Glomerular visceral epithelial cell (primary cell): ENCODE data around the gene FNIP2.

Source experiments
- DNase-seq: peaks from one replicate; pipeline ENCODE4 v3.0.0-alpha.2; 2016; ENCODE audit errors: extremely low spot score

FNIP2 gene

DNA sequence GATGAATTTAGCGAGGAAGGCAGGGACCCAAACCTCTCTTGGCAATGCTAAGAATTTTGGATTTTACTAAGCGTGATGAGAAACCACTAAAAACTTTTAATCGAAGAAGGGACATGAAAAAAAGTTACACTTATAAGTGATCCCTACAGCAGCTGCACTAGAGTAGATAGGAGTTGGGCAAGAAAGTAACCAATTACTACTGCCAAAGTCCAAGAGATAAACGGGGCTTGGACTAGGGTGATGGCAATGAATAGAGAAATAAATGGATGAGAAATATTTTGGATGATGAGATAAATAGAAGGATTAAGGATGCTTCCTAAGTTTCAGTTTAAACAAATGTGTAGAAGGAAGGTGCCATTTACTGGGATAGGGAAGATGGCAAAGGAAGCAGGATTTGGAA lies 6.3 kb upstream of the FNIP2 start:
- no peak for DNase-seq

DNA sequence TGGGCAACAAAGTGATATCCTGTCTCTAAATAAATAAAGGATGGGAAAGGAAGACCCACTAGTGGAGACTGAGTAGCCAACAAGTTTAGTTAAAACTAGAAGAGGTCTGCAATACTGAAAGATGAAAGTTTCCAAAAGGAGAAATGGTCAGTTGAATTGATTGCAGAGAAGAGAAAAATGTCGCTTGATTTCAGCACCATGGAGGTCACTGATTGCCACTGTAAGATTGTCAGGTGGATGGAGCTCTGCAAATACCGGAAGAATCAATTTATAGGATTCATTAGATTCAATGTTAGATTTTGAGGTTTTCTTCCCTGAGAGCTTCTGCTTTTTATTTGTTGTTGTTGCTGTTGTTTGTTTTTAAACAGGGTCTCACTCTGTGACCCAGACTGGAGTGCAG lies 5.4 kb upstream of the FNIP2 start:
- DNase-seq, result no peak

DNA sequence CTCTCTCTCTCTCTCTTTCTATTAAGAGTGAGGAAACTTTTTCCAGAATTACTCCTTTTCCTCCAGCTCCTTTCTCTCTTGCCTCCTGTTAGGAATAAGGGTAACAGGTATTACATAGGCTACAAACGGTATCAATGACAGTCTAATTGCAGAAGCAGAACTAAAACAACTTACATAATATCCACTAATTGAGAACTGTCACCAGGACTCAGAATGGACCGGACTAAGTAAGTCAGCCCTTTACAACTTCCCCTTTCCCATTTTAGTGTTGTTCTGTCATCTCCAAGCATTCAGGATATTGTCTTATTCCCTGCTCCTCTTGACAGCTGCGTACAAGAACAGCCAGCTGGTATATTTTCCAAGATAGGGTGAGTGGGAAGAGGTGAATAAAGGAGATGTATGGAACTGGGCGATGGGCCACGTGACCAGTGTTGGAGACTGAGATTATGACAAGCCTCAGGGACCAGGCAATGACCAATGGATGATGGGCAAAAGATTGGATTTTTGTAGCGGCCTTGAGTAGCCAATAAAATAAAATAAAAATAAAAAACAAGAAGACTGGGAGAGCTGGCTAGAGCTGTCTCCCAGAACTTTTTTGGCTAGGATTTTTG lies 2.3 kb upstream of the FNIP2 start:
- no peak for DNase-seq

DNA sequence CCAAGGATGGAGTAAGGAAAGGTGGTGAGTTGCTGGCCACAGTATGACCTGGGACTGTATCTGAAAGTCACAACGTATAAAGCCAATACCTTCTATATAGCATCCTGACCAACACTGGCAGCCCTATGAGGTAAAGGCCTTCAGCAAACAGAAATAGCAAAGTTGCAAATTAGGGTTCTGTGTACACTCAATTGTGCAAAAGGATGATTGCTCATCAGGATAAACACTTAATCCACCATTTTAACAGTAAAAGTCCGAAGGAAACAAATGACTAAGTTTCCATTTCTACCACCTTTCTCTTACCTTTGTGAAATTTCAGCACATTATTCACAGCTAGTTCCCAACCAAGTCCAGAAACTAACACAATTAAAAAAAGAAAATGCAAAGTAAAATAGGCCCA lies 1.4 kb upstream of the FNIP2 start:
- DNase-seq, result no peak

DNA sequence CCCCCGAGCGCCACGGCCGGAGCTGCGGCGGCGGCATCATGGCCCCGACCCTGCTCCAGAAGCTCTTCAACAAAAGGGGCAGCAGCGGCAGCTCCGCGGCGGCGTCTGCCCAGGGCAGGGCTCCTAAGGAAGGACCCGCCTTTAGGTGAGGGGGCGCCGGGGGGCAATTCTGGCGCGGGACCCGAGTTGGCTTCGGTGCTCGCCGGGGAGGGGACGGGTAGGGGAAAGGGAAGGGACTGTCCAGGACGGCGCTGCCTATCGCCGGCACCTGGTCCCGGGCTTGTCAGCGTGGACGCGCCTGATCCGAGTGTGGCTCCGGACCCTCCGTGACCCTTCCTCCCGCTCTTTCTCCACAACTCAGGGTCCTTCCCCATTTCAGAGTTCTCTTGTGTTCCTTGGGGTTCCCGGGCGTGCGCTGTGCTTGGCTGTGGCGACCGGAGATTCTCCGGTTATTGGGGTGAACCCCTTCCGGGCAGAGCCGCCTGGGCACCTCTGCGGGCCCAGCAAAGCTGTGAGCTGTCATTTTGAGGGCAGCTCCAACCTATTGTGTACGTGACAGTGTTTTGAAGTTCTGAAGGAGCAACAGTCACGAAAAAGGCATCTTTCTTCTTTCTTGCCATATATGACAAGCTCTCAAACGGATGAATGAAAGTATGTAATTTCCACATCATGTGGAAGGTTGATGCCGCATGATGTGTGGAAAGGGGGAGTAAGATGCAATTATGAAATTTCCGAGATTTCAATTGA lies 522 bp downstream of the FNIP2 start:
- DNase-seq, result peak; percentile 23

DNA sequence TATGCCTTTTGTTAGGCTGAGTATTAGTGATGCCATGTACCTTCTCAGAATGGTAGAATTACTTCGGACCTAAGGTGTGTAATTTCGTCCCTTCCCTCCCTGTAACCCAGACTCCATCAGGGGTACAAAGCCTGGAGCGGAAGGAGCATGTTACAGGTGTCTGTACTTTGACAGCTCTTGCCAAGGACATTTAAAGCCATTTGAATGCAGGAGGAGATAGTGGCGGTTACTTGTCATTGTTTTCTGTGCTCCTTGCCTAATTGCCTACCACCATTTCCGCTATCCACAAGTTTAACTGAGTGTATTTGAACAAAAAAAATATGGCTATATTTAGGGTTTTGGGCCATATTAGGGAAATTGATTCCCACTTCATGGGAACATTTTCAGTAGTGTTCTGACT lies 1.8 kb downstream of the FNIP2 start:
- DNase-seq, result no peak

DNA sequence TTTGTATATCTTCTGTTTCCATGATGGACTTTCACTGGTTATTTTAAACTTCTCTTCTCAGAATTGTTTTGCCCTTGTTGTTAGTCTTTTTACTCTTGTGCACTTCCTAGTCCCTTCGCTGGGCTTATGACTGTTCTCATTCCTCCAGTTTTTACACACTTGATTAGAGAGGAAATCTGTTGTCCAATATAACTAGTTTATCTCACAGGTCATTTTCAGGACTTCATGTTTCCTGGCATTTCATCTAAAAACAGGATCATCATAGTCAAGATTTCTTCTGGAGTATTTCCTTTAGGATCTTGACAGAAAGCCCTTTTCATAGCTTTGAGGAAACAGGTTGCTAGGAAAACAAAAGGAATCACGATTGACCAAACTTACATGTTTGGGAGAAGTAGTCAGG lies 3.0 kb downstream of the FNIP2 start:
- no peak for DNase-seq

DNA sequence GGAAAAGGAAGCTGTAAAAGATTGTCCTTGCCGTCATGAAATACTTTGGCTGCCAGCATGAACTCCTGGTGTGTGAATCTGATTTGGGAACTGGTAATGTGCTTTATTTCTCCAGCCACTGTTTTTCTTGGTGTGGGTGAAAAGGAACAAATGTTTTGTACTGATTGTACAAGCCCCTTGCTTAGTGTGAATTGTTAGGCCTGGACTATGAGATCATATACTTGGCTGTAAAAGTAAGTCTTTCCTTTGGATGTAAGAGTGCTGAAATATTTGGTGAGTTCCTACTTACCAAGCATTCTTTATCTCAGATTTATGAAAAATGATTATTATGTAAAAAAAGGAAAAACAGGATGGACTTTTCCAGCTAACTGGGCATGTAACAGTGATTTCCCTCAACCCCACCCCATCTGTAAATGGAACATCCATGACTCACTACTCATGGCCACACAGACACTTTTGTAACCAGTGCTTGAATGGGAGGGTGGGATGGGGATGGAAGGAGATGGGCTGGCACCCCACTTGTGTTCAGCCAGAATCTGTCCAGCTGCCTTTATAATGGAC lies 6.3 kb downstream of the FNIP2 start:
- DNase-seq, result peak; percentile 38

DNA sequence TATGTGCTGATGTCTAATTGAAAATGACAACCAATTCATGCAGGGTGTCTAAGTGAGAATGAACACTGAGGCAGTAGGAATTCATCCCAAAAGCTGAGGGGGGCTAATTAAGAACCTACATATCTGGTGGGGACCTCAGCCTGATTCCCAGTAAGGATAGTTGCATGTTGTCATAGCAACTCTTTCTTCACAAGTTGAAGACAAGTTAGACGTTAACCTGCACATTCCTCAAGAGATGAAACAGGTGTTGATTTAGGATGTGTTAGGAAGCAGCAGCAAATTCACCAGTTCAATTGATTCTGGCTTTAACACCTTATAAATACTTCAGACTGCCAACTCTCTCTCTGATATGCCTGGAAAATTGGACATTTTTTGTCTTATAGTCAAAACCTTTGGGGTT lies 7.3 kb downstream of the FNIP2 start:
- DNase-seq, result no peak

DNA sequence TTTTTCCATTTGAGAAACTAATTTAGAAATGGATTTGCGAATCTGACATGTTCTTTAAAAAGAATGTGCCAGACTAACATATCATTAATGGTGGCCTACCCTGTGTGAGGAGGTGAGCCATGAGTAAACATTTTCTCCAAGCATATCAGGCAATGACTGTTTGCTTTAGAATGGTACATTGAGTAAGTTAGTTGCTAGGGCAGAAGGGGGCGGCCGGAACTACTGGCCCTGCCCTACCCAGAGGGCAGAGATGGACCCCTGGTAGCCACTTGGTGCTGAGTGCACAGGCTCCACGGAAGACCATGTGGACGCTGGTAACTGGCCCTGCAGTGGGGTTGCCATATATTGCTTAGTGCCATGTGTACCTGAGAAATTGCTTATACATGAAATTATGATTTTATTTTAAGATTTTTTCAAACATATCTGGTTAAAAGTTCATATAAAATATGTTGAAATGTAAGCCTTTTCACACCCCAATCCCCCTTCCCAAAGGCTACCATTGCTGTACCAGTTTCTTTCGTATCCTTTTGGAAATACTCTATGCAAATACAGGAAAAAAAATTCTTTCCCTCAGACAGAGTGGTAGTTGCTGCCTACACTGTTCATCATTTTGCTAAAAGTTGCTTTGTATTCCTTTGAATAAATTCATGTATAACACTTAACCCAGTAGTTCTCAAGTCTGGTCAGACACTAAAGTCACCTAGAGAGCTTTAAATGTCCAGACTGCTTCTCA lies 8.8 kb downstream of the FNIP2 start:
- DNase-seq, result no peak

DNA sequence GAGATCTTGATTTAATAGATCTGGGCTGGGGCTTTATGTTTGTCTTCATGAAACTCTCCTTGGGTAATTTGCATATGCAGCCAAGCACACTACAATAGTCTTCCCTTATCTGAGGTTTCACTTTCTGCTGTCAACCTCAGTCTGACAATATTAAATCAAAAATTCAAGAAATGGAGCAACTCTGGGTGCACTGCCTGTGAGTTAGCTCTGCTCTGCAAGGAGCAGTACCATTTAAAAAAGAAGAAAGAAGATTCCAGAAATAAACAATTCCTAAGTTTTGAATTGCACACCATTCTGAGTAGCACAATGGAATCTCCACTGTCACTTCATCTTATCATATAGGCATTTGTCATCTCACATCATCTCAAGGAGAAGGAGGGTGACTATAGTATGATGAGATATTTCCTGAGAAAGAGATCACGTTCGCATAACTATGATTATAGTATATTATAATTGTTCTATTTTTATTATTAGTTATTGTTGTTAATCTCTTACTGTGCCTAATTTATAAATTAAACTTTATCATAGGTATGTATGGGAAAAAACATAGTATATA lies 9.4 kb downstream of the FNIP2 start:
- no peak for DNase-seq

DNA sequence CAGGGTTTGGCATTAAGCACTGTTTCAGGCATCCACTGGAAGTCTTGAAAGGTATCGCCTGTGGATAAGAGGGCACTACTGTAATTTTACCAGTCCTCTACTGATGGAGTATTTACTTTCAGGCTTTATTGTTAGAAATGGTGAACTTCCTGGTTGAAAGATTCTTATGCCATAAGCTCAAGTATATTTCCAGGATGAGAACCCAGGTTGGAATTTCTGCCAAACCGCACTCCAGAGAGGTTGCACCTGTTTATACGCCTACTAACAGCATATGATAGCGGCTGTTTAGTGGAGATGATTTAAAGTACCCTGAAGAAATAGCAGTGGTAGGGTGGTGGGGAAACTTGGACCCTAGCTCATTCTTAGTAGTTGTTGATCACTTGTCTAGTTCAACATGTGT lies 9.9 kb downstream of the FNIP2 start:
- DNase-seq, result no peak

DNA sequence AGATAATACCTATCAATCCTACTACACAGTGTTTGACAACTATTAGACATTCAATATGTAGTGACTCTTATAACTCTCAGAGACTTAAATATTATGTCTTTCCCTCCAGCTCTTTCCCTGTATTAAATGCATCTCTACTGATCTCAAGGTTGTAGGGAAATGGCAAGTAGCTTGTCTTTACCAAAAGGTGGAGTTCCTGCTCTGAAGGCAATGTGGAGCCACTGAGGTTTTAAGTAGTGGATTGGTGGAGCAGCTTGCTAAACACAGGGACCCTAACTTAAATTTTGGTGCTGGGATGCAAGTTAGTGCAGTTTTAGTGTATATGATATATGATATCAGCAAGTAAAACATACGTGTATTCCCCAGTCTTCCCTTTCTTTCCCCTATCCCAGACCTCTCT lies 13.1 kb downstream of the FNIP2 start:
- DNase-seq, result no peak

DNA sequence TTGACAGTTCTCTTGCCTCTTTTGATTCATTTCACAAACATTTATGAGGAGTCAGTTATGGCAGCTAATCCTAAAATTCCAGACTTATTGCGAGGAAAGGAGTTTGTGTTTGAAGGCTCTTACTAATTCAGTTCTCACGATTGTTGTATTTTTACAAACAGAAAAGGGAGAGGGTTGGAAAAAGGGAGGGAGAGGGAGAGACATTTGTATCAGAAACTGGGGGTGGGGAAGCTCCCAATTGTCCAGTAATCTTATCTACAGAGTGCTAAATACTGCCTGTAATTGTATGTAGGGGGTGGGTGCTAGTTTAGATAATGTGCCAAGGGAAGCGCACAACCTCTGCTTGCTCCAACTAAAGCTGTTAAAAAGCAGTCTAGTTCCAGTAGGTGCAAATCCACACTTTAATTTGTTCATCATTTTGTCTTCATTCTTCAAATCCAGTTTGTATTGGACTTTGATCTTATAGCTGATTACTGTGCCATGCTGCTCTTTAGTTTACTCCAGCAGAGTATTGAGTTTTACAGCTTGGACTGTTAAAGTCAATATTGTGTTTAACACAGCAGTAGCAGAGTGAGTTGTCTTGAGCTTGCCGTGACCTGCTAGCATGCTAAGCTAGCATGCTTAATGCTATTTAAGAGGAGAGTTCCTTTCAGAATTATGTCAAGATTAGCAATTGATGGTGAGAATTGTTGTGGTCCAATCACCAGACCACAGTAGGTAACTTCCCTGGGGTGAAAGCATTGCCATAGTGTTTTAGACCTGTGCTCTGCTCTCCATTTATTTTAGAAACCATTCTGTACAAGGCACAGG lies 13.9 kb downstream of the FNIP2 start:
- DNase-seq, result no peak

DNA sequence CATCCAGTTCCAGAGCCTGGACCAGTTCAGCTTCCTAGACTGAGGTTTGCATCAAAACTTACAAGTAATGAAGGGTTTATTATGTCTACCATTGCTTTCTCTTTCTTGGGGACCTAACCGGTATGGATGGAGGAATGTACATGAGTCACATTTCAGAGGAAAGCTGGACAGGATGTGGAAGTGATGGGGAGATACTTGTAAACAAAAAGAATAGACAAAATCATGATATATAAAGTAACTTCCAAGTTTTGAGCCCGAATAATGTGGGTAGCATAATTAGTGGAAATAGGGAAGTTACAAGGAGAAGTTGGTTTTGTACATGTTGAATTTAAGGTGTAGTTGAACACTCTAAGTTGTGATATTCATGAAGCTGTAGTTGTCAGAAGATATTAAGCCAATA lies 15.0 kb downstream of the FNIP2 start:
- DNase-seq, result peak; percentile 24

DNA sequence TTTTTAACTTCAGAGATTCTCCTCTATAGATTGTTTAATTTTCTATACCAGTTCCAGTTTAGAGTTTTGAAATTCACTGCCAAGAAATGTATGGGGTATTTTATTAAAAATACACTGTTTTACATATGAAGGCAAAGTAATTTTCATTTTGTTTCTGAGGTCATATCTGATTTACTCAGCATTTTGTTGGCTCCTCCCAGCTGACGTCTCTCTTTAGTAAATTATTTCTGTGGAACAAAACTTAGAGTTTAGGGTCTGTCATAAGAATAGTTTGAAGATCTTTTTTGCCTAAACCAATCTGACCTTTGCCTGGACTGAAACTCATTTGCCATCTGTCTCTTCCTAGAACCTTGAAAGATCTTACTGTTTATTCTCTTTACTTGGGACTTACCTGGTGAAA lies 16.9 kb downstream of the FNIP2 start:
- no peak for DNase-seq

DNA sequence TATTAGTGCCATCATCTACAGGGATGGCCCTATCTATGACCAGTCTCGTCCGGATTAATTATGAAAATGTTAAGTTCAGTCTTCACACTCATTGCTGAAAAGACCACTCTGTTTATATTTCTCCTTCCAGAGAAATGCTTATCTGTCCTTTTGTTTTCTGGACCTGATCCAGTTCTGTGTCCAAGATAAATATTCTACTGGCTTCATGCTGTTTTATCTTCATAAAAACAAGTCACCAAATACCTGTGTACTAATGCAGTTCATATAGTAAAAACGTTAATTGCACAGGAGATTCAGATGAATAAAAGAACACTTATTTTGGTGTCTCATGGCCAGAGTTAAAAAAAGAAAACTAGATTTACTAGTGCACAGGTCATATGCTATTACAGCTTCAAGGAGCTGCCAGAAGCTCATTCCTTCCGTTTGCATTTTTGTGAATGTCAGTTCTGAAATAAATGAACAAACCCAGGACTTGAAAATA lies 17.3 kb downstream of the FNIP2 start:
- no peak for DNase-seq

DNA sequence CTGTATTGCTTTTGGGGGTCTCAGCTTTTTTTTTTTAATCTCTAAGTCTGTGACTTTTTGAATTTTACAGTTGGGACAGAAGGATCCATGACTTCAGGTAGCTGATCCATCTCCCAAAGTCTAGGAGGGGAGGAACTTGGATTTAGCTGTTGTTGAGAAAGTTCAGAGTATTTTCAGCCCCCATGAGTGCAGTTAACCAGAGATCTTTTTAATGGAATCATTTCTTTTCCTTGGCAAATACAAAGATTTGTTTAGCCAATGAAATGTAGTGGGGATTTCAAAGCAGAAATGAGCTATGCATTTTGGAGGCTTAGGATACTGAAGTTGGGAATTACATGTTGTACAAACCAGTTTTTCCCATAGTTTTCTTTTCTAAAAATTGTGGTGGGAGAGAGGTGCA lies 18.1 kb downstream of the FNIP2 start:
- DNase-seq, result no peak

DNA sequence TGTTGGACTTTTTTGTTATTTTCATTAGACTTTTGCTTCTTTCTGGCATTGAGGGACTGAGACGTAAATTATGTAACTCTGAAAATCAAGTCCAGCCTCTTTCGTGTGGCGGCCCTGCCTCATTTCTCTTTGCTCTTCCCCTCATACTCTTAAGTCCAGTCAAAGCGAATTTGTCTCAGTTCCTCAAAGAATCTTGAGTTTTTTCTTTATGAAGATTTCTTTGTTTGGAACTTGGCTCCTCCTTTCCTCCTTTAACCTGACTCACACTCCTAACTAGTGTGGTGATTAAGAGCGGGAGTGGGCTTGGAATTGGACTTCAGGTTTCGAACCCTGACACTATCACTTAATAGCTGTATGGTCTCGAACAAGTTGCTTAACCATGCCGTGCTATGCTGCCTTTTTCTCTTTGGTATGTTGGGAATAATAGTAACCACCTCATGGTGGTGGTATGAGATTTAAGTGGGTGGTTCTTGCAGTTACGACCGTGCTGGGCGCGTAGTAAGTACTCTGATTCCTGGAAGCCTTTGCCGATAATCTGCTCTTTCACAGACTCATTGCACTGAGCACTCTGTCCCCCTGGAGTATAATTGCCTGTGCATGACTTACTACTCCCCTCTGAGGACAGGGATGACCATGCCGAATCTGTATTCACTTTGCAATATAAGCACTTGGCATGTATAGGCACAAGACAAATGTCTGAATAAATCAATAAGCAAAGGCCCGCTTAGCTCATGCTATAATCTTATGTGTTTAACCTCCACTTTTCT lies 19.1 kb downstream of the FNIP2 start:
- no peak for DNase-seq

DNA sequence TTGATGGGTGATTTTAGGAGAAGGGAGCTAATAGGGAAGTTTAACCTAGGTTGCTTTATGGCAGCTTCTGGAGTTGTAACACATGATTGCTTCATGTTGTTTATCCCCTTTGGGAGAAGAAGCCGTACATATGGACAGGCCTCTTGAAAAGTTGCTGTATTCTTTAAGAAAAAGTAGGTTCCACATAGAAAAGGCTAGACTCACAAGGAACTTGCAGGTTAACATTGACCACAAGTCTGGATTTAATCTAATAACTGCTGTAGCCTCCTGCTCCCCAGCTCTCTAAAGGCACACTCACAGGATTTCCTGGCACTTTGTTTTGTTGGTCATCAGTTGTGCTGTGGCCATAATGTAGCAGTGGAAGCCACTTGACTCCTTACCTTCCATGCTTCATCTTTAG lies 19.7 kb downstream of the FNIP2 start:
- DNase-seq, result no peak

DNA sequence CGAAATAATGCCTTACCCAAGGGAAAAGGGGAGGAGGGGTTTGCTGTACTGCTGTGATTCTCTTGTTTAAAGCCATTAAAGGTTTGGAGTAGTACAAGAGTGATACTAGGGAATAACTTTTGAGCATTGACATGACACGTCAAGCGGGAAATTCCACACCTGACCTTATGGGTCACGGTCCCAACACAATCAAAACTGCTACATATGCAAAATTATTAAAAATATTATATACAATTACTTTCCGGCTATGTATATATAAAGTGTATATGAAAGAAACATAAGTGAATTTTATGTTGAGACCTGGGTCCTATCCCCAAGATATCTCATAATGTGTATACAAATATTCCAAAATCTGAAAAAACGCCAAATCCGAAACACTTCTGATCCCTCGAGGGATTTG lies 21.0 kb downstream of the FNIP2 start:
- DNase-seq, result no peak
